ENCODE data around the gene KLHL18. TPM values are rescaled to one million over a fixed set of nuclear protein-coding genes. Genes with fewer than 3 reads are reported as not detected.

Gene KLHL18
- polyA plus RNA-seq, 3 donors = 43.4 to 63.3 (median 45.3) TPM

GRCh38 chr3:47339951-47340350 lies 57.2 kb downstream of the KLHL18 start:
- Histone ChIP-seq H3K4me3 (replicated peaks in 1 of 3; ENCODE audit: low read depth in 2 of 3, low read length in 3 of 3) (no peak overlapping the region), H3K36me3 (replicated peaks in 1 of 2; ENCODE audit: control insufficient read depth in 1 of 2, insufficient read depth in 2 of 2, low read length in 2 of 2) (peaks cover 99 to 100% of the 10 kb centered on the region in 2 donors), H3K27me3 (ENCODE audit: control insufficient read depth in 2 of 2, insufficient read depth in 2 of 2, low read length in 2 of 2) (no peaks in the 10 kb centered on the region), H2AFZ (ENCODE audit: insufficient read depth, low read depth, low read length, poor library complexity, severe bottlenecking) (no peak overlapping the region), H3K9me3 (replicated peaks in 1 of 2; ENCODE audit: control insufficient read depth in 1 of 2, insufficient read depth in 1 of 2, low read length in 2 of 2) (no peaks in the 10 kb centered on the region), H3K4me1 (ENCODE audit: control insufficient read depth in 1 of 2, insufficient read depth in 2 of 2, low read length in 2 of 2) (no peaks in the 10 kb centered on the region), H3K79me2 (ENCODE audit: insufficient read depth, low read length) (no peaks in the 10 kb centered on the region), H3K27ac (ENCODE audit: low read depth in 1 of 2, low read length in 2 of 2) (no peak overlapping the region), H3K4me2 (replicated peaks; ENCODE audit: extremely low read depth, low read length, poor library complexity, severe bottlenecking) (no peak overlapping the region), H4K20me1 (ENCODE audit: insufficient read depth, low read length) (peaks cover 64% of the 10 kb centered on the region), H3K9ac (ENCODE audit: insufficient read depth, low read length, poor library complexity, severe bottlenecking) (no peak overlapping the region)
- peaks cover 0 to 2% (median 1%) of the 10 kb centered on the region in 3 donors for H3K27me3 Mint-ChIP-seq (ENCODE audit: low read depth in 3 of 3)
- WGBS (ENCODE audit: insufficient coverage) = 90% methylated on average over 1 of the region's 2 CpGs
- intact Hi-C loops (cut with micrococcal nuclease) = no loop called here
- TF ChIP-seq CTCF (IDR thresholded peaks at IDR 0.05) = no peak
- H3K4me3 Mint-ChIP-seq = no peak overlapping the region
- H3K36me3 Mint-ChIP-seq = peaks cover 92 to 98% of the 10 kb centered on the region in 2 donors
- no peak for DNase-seq
- H3K27ac Mint-ChIP-seq = no peak overlapping the region
- no peaks in the 10 kb centered on the region for H3K9me3 Mint-ChIP-seq
- H3K4me1 Mint-ChIP-seq = no peaks in the 10 kb centered on the region

GRCh38 chr3:47340866-47341265 lies 58.1 kb downstream of the KLHL18 start:
- no peak for TF ChIP-seq CTCF (IDR thresholded peaks at IDR 0.05)
- H4K20me1 ChIP-seq (ENCODE audit: insufficient read depth, low read length) = peaks cover 64% of the 10 kb centered on the region
- H3K4me2 ChIP-seq (replicated peaks; ENCODE audit: extremely low read depth, low read length, poor library complexity, severe bottlenecking) = no peak overlapping the region
- DNase-seq = no peak
- Mint-ChIP-seq H3K9me3 (no peaks in the 10 kb centered on the region), H3K4me1 (peaks cover 4% of the 10 kb centered on the region), H3K4me3 (no peak overlapping the region), H3K27ac (no peak overlapping the region), H3K36me3 (peaks cover 94 to 98% of the 10 kb centered on the region in 2 donors), H3K27me3 (ENCODE audit: low read depth in 3 of 3) (peaks cover 0 to 2% (median 1%) of the 10 kb centered on the region in 3 donors)
- intact Hi-C loops (cut with micrococcal nuclease) = no loop called here
- H3K4me1 ChIP-seq (ENCODE audit: control insufficient read depth in 1 of 2, insufficient read depth in 2 of 2, low read length in 2 of 2) = peaks cover 3 to 5% of the 10 kb centered on the region in 2 donors
- H3K79me2 ChIP-seq (ENCODE audit: insufficient read depth, low read length) = no peaks in the 10 kb centered on the region
- H3K9me3 ChIP-seq (replicated peaks in 1 of 2; ENCODE audit: control insufficient read depth in 1 of 2, insufficient read depth in 1 of 2, low read length in 2 of 2) = no peaks in the 10 kb centered on the region
- H3K4me3 ChIP-seq (replicated peaks in 1 of 3; ENCODE audit: low read depth in 2 of 3, low read length in 3 of 3) = no peak overlapping the region
- no peak overlapping the region for H3K27ac ChIP-seq (ENCODE audit: low read depth in 1 of 2, low read length in 2 of 2)
- H3K36me3 ChIP-seq (replicated peaks in 1 of 2; ENCODE audit: control insufficient read depth in 1 of 2, insufficient read depth in 2 of 2, low read length in 2 of 2) = peaks cover 97 to 100% of the 10 kb centered on the region in 2 donors
- WGBS (ENCODE audit: insufficient coverage) = no CpG with 5 or more reads among the region's 2 CpGs
- no peaks in the 10 kb centered on the region for H3K27me3 ChIP-seq (ENCODE audit: control insufficient read depth in 2 of 2, insufficient read depth in 2 of 2, low read length in 2 of 2)
- H3K9ac ChIP-seq (ENCODE audit: insufficient read depth, low read length, poor library complexity, severe bottlenecking) = no peak overlapping the region
- H2AFZ ChIP-seq (ENCODE audit: insufficient read depth, low read depth, low read length, poor library complexity, severe bottlenecking) = no peak overlapping the region
